SH-SY5Y (cell line): ENCODE results near the gene CBX6.

Experiments
- GATA2 ChIP-seq: IDR thresholded peaks from 2 replicates; pipeline ENCODE4 v1.6.1; 2011; ENCODE audit warnings: mild to moderate bottlenecking, low read depth, low read length
- GATA3 ChIP-seq: IDR thresholded peaks from 2 replicates; pipeline ENCODE4 v1.6.1; 2011; ENCODE audit warnings: low read depth, mild to moderate bottlenecking, low read length, moderate library complexity

- TF ChIP-seq GATA2 (no peak), GATA3 (no peak)
Measured at GRCh38 chr22:38841635-38842034, 30.4 kb downstream of the CBX6 start.
